Osteocyte (in vitro differentiated cells): ENCODE measurements around the gene PLXNA1. TPM values are rescaled to one million over a fixed set of nuclear protein-coding genes. Genes with fewer than 3 reads are reported as not detected.

Experiments
- DNase-seq: peaks from one replicate; pipeline ENCODE4 v3.0.0; 2021; ENCODE audit warnings: mixed read lengths; ENCODE audit not compliant: unreplicated experiment; ENCODE audit errors: extremely low spot score
- H3K27ac Mint-ChIP-seq: one replicate; pipeline ENCODE4 v1.8.0; 2021; ENCODE audit warnings: mild to moderate bottlenecking, mixed read lengths; ENCODE audit not compliant: unreplicated experiment
- H3K27me3 Mint-ChIP-seq: one replicate; pipeline ENCODE4 v1.8.0; 2021; ENCODE audit warnings: mixed read lengths; ENCODE audit not compliant: unreplicated experiment
- H3K36me3 Mint-ChIP-seq: one replicate; pipeline ENCODE4 v1.8.0; 2021; ENCODE audit warnings: mixed read lengths; ENCODE audit not compliant: unreplicated experiment
- H3K4me1 Mint-ChIP-seq: one replicate; pipeline ENCODE4 v1.8.0; 2021; ENCODE audit warnings: mixed read lengths; ENCODE audit not compliant: unreplicated experiment
- H3K4me3 Mint-ChIP-seq: one replicate; pipeline ENCODE4 v1.8.0; 2021; ENCODE audit warnings: mild to moderate bottlenecking, moderate library complexity, mixed read lengths; ENCODE audit not compliant: unreplicated experiment
- H3K9me3 Mint-ChIP-seq: one replicate; pipeline ENCODE4 v1.8.0; 2021; ENCODE audit warnings: mixed read lengths; ENCODE audit not compliant: unreplicated experiment
- CTCF ChIP-seq: fragments of 200-600 bp; sonication (generic); IDR thresholded peaks from 2 replicates; pipeline ENCODE4 v1.5.0; 2021; ENCODE audit warnings: antibody characterized with exemption, mild to moderate bottlenecking, moderate library complexity
- total RNA-seq: library from RNA; stranded (reverse); gene quantifications from 2 replicates; pipeline ENCODE4 v1.2.1, GENCODE V29; 2021

PLXNA1 gene
- total RNA-seq, 1 donor from 2014 or later = 60.5 TPM

- H3K4me1 Mint-ChIP-seq = peaks cover 33% of the 10 kb centered on the region
- DNase-seq = no peak
- peak overlapping the region; percentile 84 for H3K27ac Mint-ChIP-seq
- TF ChIP-seq CTCF = peak; percentile 52
- no peaks in the 10 kb centered on the region for H3K27me3 Mint-ChIP-seq
- H3K4me3 Mint-ChIP-seq = no peak overlapping the region
- H3K36me3 Mint-ChIP-seq = no peaks in the 10 kb centered on the region
- H3K9me3 Mint-ChIP-seq = no peaks in the 10 kb centered on the region
Measured at GRCh38 chr3:126959921-126960603, 22.9 kb upstream of the PLXNA1 start.

- H3K4me3 Mint-ChIP-seq = no peak overlapping the region
- no peak for TF ChIP-seq CTCF
- no peaks in the 10 kb centered on the region for H3K36me3 Mint-ChIP-seq
- no peaks in the 10 kb centered on the region for H3K9me3 Mint-ChIP-seq
- peak overlapping the region; percentile 84 for H3K27ac Mint-ChIP-seq
- peaks cover 33% of the 10 kb centered on the region for H3K4me1 Mint-ChIP-seq
- H3K27me3 Mint-ChIP-seq = no peaks in the 10 kb centered on the region
- no peak for DNase-seq
Measured at GRCh38 chr3:126960604-126960995, 22.3 kb upstream of the PLXNA1 start.

GRCh38 chr3:126961191-126961790 lies 21.6 kb upstream of the PLXNA1 start:
- Mint-ChIP-seq H3K36me3 (no peaks in the 10 kb centered on the region), H3K4me1 (peaks cover 33% of the 10 kb centered on the region), H3K4me3 (no peak overlapping the region), H3K27ac (peak overlapping the region; percentile 84), H3K9me3 (no peaks in the 10 kb centered on the region), H3K27me3 (no peaks in the 10 kb centered on the region)
- DNase-seq = no peak
- no peak for TF ChIP-seq CTCF

GRCh38 chr3:126961791-126962461 lies 21.0 kb upstream of the PLXNA1 start:
- no peak overlapping the region for H3K4me3 Mint-ChIP-seq
- H3K27me3 Mint-ChIP-seq = no peaks in the 10 kb centered on the region
- DNase-seq = no peak
- peak overlapping the region; percentile 27 for H3K27ac Mint-ChIP-seq
- no peaks in the 10 kb centered on the region for H3K9me3 Mint-ChIP-seq
- H3K4me1 Mint-ChIP-seq = peaks cover 33% of the 10 kb centered on the region
- no peaks in the 10 kb centered on the region for H3K36me3 Mint-ChIP-seq
- no peak for TF ChIP-seq CTCF

- Mint-ChIP-seq H3K4me1 (peaks cover 33% of the 10 kb centered on the region), H3K27ac (no peak overlapping the region), H3K4me3 (no peak overlapping the region), H3K27me3 (no peaks in the 10 kb centered on the region), H3K36me3 (no peaks in the 10 kb centered on the region), H3K9me3 (no peaks in the 10 kb centered on the region)
- DNase-seq = no peak
- TF ChIP-seq CTCF = no peak
Measured at GRCh38 chr3:126962756-126963155, 20.2 kb upstream of the PLXNA1 start.
